C4-2B (cell line): ENCODE measurements around the gene POLE.
A peak's percentile ranks its signal among the peaks of the same experiment; 100 is the strongest.

Experiments used
- H3K27ac ChIP-seq: fragments of 450-650 bp; 2 replicates; pipeline ENCODE4 v1.5.1; 2017
- CTCF ChIP-seq: fragments of 450-650 bp; conservative IDR thresholded peaks from 2 replicates; pipeline ENCODE4 v1.5.1; 2017; ENCODE audit warnings: mild to moderate bottlenecking
- ZFX ChIP-seq: fragments of 450-650 bp; IDR thresholded peaks from 2 replicates; pipeline ENCODE4 v1.6.1; 2017

POLE gene

GRCh38 chr12:132687211-132688164 is at the start of gene POLE, which contains the start of gene PXMP2:
Gene POLE, minus strand, starts transcription at chr12:132687342. Its CDS starts 27 bp downstream, at chr12:132687315.
Gene PXMP2, plus strand, starts transcription at chr12:132687587. Its CDS starts 84 bp downstream, at chr12:132687671.
- peak; percentile 17; the same call in 1 of the 2 replicates for TF ChIP-seq CTCF
- TF ChIP-seq ZFX = peak; percentile 49; the same call in 1 of the 2 replicates
- H3K27ac ChIP-seq = peak within 1 kb of the TSS; percentile 92

- no peak for TF ChIP-seq ZFX
- TF ChIP-seq CTCF = no peak
- no peak overlapping the region for H3K27ac ChIP-seq
These were observed 49.8 kb upstream of the POLE start for GRCh38 chr12:132736913-132737312.

GRCh38 chr12:132736378-132736777 is 49.2 kb upstream of the POLE start:
- no peak for TF ChIP-seq ZFX
- no peak for TF ChIP-seq CTCF
- H3K27ac ChIP-seq = no peak overlapping the region

- H3K27ac ChIP-seq = no peak overlapping the region
- no peak for TF ChIP-seq CTCF
These were observed 48.4 kb upstream of the POLE start for GRCh38 chr12:132735496-132735895.

GRCh38 chr12:132734206-132734605 is 47.1 kb upstream of the POLE start:
- TF ChIP-seq ZFX = no peak
- no peak for TF ChIP-seq CTCF
- H3K27ac ChIP-seq = no peak overlapping the region

GRCh38 chr12:132731574-132731973 is 44.4 kb upstream of the POLE start:
- H3K27ac ChIP-seq = no peak overlapping the region
- TF ChIP-seq ZFX = no peak

GRCh38 chr12:132730353-132730752 is 43.2 kb upstream of the POLE start:
- H3K27ac ChIP-seq = no peak overlapping the region
- TF ChIP-seq ZFX = no peak
- TF ChIP-seq CTCF = no peak
